ENCODE data around the gene FBLIM1. TPM values are rescaled to one million over a fixed set of nuclear protein-coding genes. Genes with fewer than 3 reads are reported as not detected.

The FBLIM1 gene
- total RNA-seq, 1 experiment from 2014 or later = 95.6 TPM

- no peak overlapping the region for H3K4me3 ChIP-seq (ENCODE audit: insufficient read depth, low read depth, low read length)
- no peaks in the 10 kb centered on the region for H3K27me3 ChIP-seq (ENCODE audit: control insufficient read depth, insufficient read depth, low read length)
- DNase-seq = no peak
- H3K36me3 ChIP-seq (replicated peaks; ENCODE audit: control insufficient read depth, insufficient read depth, low read length) = no peaks in the 10 kb centered on the region
Observed at GRCh38 chr1:15749399-15750291, 8.9 kb upstream of the FBLIM1 start.

GRCh38 chr1:15750924-15751323 lies 7.7 kb upstream of the FBLIM1 start:
- H3K36me3 ChIP-seq (replicated peaks; ENCODE audit: control insufficient read depth, insufficient read depth, low read length) = no peaks in the 10 kb centered on the region
- no peaks in the 10 kb centered on the region for H3K27me3 ChIP-seq (ENCODE audit: control insufficient read depth, insufficient read depth, low read length)
- no peak for DNase-seq
- H3K4me3 ChIP-seq (ENCODE audit: insufficient read depth, low read depth, low read length) = no peak overlapping the region

- Histone ChIP-seq H3K4me3 (ENCODE audit: insufficient read depth, low read depth, low read length) (no peak overlapping the region), H3K36me3 (replicated peaks; ENCODE audit: control insufficient read depth, insufficient read depth, low read length) (no peaks in the 10 kb centered on the region), H3K27me3 (ENCODE audit: control insufficient read depth, insufficient read depth, low read length) (no peaks in the 10 kb centered on the region; the same call in 1 of the 2 replicates)
- no peak for DNase-seq
Observed at GRCh38 chr1:15751717-15752116, 6.9 kb upstream of the FBLIM1 start.

GRCh38 chr1:15753776-15754175 lies 4.8 kb upstream of the FBLIM1 start:
- Histone ChIP-seq H3K36me3 (replicated peaks; ENCODE audit: control insufficient read depth, insufficient read depth, low read length) (no peaks in the 10 kb centered on the region), H3K27me3 (ENCODE audit: control insufficient read depth, insufficient read depth, low read length) (no peaks in the 10 kb centered on the region; the same call in 1 of the 2 replicates), H3K4me3 (ENCODE audit: insufficient read depth, low read depth, low read length) (no peak overlapping the region)
- no peak for DNase-seq

GRCh38 chr1:15755021-15755645 lies 3.5 kb upstream of the FBLIM1 start:
- H3K27me3 ChIP-seq (ENCODE audit: control insufficient read depth, insufficient read depth, low read length) = no peaks in the 10 kb centered on the region; the same call in 1 of the 2 replicates
- no peaks in the 10 kb centered on the region for H3K36me3 ChIP-seq (replicated peaks; ENCODE audit: control insufficient read depth, insufficient read depth, low read length)
- DNase-seq = no peak
- no peak overlapping the region for H3K4me3 ChIP-seq (ENCODE audit: insufficient read depth, low read depth, low read length)

- Histone ChIP-seq H3K36me3 (replicated peaks; ENCODE audit: control insufficient read depth, insufficient read depth, low read length) (no peaks in the 10 kb centered on the region), H3K27me3 (ENCODE audit: control insufficient read depth, insufficient read depth, low read length) (no peaks in the 10 kb centered on the region; the same call in 1 of the 2 replicates), H3K4me3 (ENCODE audit: insufficient read depth, low read depth, low read length) (no peak overlapping the region)
- no peak for DNase-seq
Observed at GRCh38 chr1:15755646-15756040, 3.0 kb upstream of the FBLIM1 start.

GRCh38 chr1:15756143-15757015 lies 2.2 kb upstream of the FBLIM1 start:
- no peak overlapping the region for H3K4me3 ChIP-seq (ENCODE audit: insufficient read depth, low read depth, low read length)
- H3K27me3 ChIP-seq (ENCODE audit: control insufficient read depth, insufficient read depth, low read length) = no peaks in the 10 kb centered on the region; the same call in 1 of the 2 replicates
- DNase-seq = peak; percentile 56
- no peaks in the 10 kb centered on the region for H3K36me3 ChIP-seq (replicated peaks; ENCODE audit: control insufficient read depth, insufficient read depth, low read length)

GRCh38 chr1:15757016-15757543 lies 1.5 kb upstream of the FBLIM1 start:
- Histone ChIP-seq H3K27me3 (ENCODE audit: control insufficient read depth, insufficient read depth, low read length) (no peaks in the 10 kb centered on the region; the same call in 1 of the 2 replicates), H3K36me3 (replicated peaks; ENCODE audit: control insufficient read depth, insufficient read depth, low read length) (no peaks in the 10 kb centered on the region), H3K4me3 (ENCODE audit: insufficient read depth, low read depth, low read length) (no peak overlapping the region)
- DNase-seq = no peak

GRCh38 chr1:15757575-15758342 lies 836 bp upstream of the FBLIM1 start:
- peak; percentile 89 for DNase-seq
- H3K27me3 ChIP-seq (ENCODE audit: control insufficient read depth, insufficient read depth, low read length) = no peaks in the 10 kb centered on the region; the same call in 1 of the 2 replicates
- H3K4me3 ChIP-seq (ENCODE audit: insufficient read depth, low read depth, low read length) = peak overlapping the region; percentile 57
- H3K36me3 ChIP-seq (replicated peaks; ENCODE audit: control insufficient read depth, insufficient read depth, low read length) = no peaks in the 10 kb centered on the region; the same call in 1 of the 2 replicates

GRCh38 chr1:15758953-15759661 lies 512 bp downstream of the FBLIM1 start:
- no peaks in the 10 kb centered on the region; the same call in 1 of the 2 replicates for H3K27me3 ChIP-seq (ENCODE audit: control insufficient read depth, insufficient read depth, low read length)
- H3K36me3 ChIP-seq (replicated peaks; ENCODE audit: control insufficient read depth, insufficient read depth, low read length) = peaks cover 2% of the 10 kb centered on the region
- peak overlapping the region; percentile 96 for H3K4me3 ChIP-seq (ENCODE audit: insufficient read depth, low read depth, low read length)
- DNase-seq = peak; percentile 88

GRCh38 chr1:15760520-15761211 lies 2.1 kb downstream of the FBLIM1 start:
- Histone ChIP-seq H3K36me3 (replicated peaks; ENCODE audit: control insufficient read depth, insufficient read depth, low read length) (peaks cover 16% of the 10 kb centered on the region), H3K4me3 (ENCODE audit: insufficient read depth, low read depth, low read length) (peak overlapping the region; percentile 96), H3K27me3 (ENCODE audit: control insufficient read depth, insufficient read depth, low read length) (no peaks in the 10 kb centered on the region; the same call in 1 of the 2 replicates)
- DNase-seq = peak; percentile 84

GRCh38 chr1:15761366-15762128 lies 3.0 kb downstream of the FBLIM1 start:
- no peak overlapping the region for H3K4me3 ChIP-seq (ENCODE audit: insufficient read depth, low read depth, low read length)

More at GRCh38 chr1:15761366-15762128, 3.0 kb downstream of the FBLIM1 start:
- Histone ChIP-seq H3K27me3 (ENCODE audit: control insufficient read depth, insufficient read depth, low read length) (no peaks in the 10 kb centered on the region; the same call in 1 of the 2 replicates), H3K36me3 (replicated peaks; ENCODE audit: control insufficient read depth, insufficient read depth, low read length) (peaks cover 22% of the 10 kb centered on the region)
- peak; percentile 43 for DNase-seq

All from H7 (cell line).